ENCODE measurements around the gene ALK. TPM values are rescaled to one million over a fixed set of nuclear protein-coding genes. Genes with fewer than 3 reads are reported as not detected.

ALK gene
- total RNA-seq, 4 donors from 2014 or later, result 0.83 to 1.6 (median 1.2) TPM

DNA sequence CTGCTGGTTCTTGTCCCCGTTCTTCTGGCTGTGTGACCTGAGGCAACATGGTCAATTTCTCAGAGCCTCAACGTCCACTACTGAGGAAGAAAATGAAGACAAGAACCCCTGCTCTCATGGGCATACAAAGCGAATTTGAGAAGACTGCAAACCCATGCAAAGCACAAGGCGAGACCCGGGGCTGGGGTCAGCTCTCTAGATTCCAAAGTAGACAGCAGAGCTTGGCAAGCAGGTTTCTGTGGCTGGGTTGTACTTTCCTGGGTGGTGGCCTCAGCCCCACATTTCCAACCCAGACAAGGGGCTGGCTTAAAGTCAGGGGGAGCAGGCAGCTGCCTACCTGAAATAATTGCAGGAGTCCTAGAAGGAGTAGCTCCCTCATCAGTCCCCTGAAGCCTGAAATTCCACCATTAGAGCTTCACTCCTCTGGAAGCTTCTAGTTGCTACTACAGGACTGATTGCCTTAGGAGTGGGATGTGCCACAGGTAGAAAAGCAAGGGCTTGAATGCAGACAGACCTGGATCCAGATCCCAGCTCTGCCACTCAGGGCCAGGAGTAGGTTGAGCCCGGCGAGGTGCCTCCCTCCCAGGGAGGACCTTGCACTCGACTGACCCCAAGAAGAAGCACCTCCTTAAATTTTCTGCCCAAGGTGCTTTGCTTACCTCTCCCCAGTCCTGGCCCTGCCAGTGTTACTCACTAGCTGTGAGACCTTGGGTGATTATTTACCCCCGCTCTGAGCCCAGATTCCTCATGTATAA, 678.6 kb downstream of the ALK start:
- no peak for DNase-seq (ENCODE audit: extremely low spot score)
- 95% methylated on average over 7 of the region's 9 CpGs for WGBS
- intact Hi-C loops (cut with DNase I), result no loop called here
- no peak for TF ChIP-seq POLR2A (IDR thresholded peaks at IDR 0.05; ENCODE audit: low read depth)
- no peak for TF ChIP-seq POLR2AphosphoS5 (IDR thresholded peaks at IDR 0.05)
- TF ChIP-seq EP300 (IDR thresholded peaks at IDR 0.05), result no peak
- TF ChIP-seq, protein P1, sequence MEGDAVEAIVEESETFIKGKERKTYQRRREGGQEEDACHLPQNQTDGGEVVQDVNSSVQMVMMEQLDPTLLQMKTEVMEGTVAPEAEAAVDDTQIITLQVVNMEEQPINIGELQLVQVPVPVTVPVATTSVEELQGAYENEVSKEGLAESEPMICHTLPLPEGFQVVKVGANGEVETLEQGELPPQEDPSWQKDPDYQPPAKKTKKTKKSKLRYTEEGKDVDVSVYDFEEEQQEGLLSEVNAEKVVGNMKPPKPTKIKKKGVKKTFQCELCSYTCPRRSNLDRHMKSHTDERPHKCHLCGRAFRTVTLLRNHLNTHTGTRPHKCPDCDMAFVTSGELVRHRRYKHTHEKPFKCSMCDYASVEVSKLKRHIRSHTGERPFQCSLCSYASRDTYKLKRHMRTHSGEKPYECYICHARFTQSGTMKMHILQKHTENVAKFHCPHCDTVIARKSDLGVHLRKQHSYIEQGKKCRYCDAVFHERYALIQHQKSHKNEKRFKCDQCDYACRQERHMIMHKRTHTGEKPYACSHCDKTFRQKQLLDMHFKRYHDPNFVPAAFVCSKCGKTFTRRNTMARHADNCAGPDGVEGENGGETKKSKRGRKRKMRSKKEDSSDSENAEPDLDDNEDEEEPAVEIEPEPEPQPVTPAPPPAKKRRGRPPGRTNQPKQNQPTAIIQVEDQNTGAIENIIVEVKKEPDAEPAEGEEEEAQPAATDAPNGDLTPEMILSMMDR (IDR thresholded peaks at IDR 0.05), result no peak
- Histone ChIP-seq H3K4me3 (no peak overlapping the region), H3K36me3 (no peaks in the 10 kb centered on the region), H3K9me3 (no peaks in the 10 kb centered on the region), H3K27me3 (peaks cover 0 to 32% (median 0%) of the 10 kb centered on the region in 4 donors), H3K27ac (replicated peaks in 1 of 4) (no peak overlapping the region), H3K4me1 (no peaks in the 10 kb centered on the region)

DNA sequence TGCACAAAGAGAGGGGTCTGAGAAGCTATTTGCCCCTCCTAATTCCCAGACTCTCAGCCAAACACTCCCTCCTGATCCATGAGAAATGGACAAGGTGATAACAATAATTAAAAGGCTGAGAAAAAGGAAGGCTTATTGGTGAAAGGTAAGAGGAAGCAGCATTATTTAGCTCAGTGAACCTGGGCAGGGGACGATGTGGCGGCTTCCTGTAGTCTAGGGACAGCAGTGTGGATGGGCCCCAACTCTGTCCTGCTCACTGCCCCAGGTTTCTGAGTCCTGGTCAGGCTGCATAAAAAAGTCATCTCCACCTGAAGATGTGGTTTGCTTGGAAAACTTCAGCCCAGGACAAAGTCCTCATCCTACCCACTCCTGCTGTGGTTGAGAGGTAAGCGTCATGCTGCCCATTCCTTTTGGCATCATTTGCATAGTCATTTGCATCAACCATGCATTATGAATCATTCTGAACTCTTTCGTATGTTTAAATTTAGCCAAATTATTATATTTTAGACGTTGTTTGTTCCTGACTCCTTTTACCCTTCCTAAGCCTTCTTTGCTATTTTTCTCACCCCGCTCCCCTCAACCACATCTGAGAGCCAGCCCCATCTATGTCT, 679.3 kb downstream of the ALK start:
- intact Hi-C loops (cut with DNase I), result no loop called here
- TF ChIP-seq, protein P1 (IDR thresholded peaks at IDR 0.05), result no peak
- TF ChIP-seq POLR2AphosphoS5 (IDR thresholded peaks at IDR 0.05), result no peak
- no peak for TF ChIP-seq POLR2A (IDR thresholded peaks at IDR 0.05; ENCODE audit: low read depth)
- TF ChIP-seq EP300 (IDR thresholded peaks at IDR 0.05), result no peak
- DNase-seq (ENCODE audit: extremely low spot score), result no peak

GRCh38 chr2:29241341-29241740, 680.0 kb downstream of the ALK start:
- Histone ChIP-seq H3K27me3 (peaks cover 0 to 39% (median 0%) of the 10 kb centered on the region in 4 donors), H3K9me3 (no peaks in the 10 kb centered on the region), H3K27ac (replicated peaks in 1 of 4) (no peak overlapping the region), H3K4me1 (no peaks in the 10 kb centered on the region), H3K4me3 (no peak overlapping the region), H3K36me3 (no peaks in the 10 kb centered on the region)
- intact Hi-C loops (cut with DNase I), result no loop called here
- TF ChIP-seq POLR2AphosphoS5 (IDR thresholded peaks at IDR 0.05) (no peak), EP300 (IDR thresholded peaks at IDR 0.05) (no peak), POLR2A (IDR thresholded peaks at IDR 0.05; ENCODE audit: low read depth) (no peak)
- TF ChIP-seq, protein P1 (IDR thresholded peaks at IDR 0.05), result no peak
- WGBS, result 81% methylated on average over 4 of the region's 4 CpGs
- DNase-seq (ENCODE audit: extremely low spot score), result no peak

More for the DNA sequence above, 679.3 kb downstream of the ALK start:
- Histone ChIP-seq H3K27ac (replicated peaks in 1 of 4) (no peak overlapping the region), H3K36me3 (no peaks in the 10 kb centered on the region), H3K4me3 (no peak overlapping the region), H3K27me3 (peaks cover 0 to 38% (median 0%) of the 10 kb centered on the region in 4 donors), H3K9me3 (no peaks in the 10 kb centered on the region), H3K4me1 (no peaks in the 10 kb centered on the region)
- WGBS, result 93% methylated on average over 6 of the region's 6 CpGs

DNA sequence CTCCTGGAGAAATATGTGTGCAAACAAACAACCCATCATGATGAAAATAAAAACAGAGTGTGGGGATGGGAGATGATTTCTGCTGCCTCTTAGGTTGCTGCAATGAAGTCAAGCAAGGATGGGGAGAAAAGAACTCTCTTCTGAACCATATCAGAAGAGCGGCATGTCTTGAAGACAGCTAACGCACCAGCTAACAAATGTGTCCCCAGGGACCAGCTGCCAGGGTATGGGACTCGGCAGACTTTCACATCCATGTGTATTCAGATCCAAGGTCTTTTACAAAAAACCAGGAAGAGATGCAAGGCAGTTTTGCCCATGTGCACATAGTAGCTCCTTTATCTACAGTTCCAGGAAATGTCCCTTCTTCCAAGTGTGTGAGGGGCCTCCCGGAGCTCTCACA, 680.8 kb downstream of the ALK start:
- Histone ChIP-seq H3K4me1 (no peaks in the 10 kb centered on the region), H3K9me3 (no peaks in the 10 kb centered on the region), H3K36me3 (no peaks in the 10 kb centered on the region), H3K27me3 (peaks cover 0 to 43% (median 0%) of the 10 kb centered on the region in 4 donors), H3K27ac (replicated peaks in 1 of 4) (no peak overlapping the region), H3K4me3 (no peak overlapping the region)
- intact Hi-C loops (cut with DNase I), result no loop called here
- TF ChIP-seq, protein P1 (IDR thresholded peaks at IDR 0.05), result no peak
- no peak for TF ChIP-seq POLR2AphosphoS5 (IDR thresholded peaks at IDR 0.05)
- no peak for TF ChIP-seq EP300 (IDR thresholded peaks at IDR 0.05)
- no peak for TF ChIP-seq POLR2A (IDR thresholded peaks at IDR 0.05; ENCODE audit: low read depth)
- 66% methylated on average over 4 of the region's 4 CpGs for WGBS
- DNase-seq (ENCODE audit: extremely low spot score), result no peak

Data from esophagus muscularis mucosa (tissue), 4 donors.